Breast epithelium (tissue), 3 donors: ENCODE measurements around the gene ALDOB.

ENCODE experiments used
- CTCF ChIP-seq, 3 donors: fragments of 450-650 bp; IDR thresholded peaks; one replicate each; pipeline ENCODE4 v1.5.1; 2016 to 2017; ENCODE audit warnings: antibody characterized with exemption in 3 of 3, mild to moderate bottlenecking in 3 of 3, moderate library complexity in 3 of 3
- POLR2A ChIP-seq: fragments of 450-650 bp; IDR thresholded peaks from one replicate; pipeline ENCODE4 v1.6.1; 2016; ENCODE audit warnings: antibody characterized with exemption, mild to moderate bottlenecking, moderate library complexity

- TF ChIP-seq CTCF (IDR thresholded peaks at IDR 0.05) (no peak), POLR2A (no peak)
Observed at GRCh38 chr9:101418518-101419430, 16.8 kb downstream of the ALDOB start.
